Stimulated activated CD4-positive, alpha-beta T cell treated with anti-CD3 and anti-CD28 coated beads, Interleukin-2, amount 100 ng/mL, for 4 hours (primary cell): ENCODE results near the gene HAUS5.
"Not testable (repeated sequence)": the region's sequence is repeated elsewhere in the genome, so short reads cannot be mapped to it uniquely, and the experiment has no call there.

ENCODE experiments used
- DNase-seq: peaks from one replicate; pipeline ENCODE4 v3.0.0-alpha.2; 2020; ENCODE audit warnings: low read depth

The HAUS5 gene

DNA sequence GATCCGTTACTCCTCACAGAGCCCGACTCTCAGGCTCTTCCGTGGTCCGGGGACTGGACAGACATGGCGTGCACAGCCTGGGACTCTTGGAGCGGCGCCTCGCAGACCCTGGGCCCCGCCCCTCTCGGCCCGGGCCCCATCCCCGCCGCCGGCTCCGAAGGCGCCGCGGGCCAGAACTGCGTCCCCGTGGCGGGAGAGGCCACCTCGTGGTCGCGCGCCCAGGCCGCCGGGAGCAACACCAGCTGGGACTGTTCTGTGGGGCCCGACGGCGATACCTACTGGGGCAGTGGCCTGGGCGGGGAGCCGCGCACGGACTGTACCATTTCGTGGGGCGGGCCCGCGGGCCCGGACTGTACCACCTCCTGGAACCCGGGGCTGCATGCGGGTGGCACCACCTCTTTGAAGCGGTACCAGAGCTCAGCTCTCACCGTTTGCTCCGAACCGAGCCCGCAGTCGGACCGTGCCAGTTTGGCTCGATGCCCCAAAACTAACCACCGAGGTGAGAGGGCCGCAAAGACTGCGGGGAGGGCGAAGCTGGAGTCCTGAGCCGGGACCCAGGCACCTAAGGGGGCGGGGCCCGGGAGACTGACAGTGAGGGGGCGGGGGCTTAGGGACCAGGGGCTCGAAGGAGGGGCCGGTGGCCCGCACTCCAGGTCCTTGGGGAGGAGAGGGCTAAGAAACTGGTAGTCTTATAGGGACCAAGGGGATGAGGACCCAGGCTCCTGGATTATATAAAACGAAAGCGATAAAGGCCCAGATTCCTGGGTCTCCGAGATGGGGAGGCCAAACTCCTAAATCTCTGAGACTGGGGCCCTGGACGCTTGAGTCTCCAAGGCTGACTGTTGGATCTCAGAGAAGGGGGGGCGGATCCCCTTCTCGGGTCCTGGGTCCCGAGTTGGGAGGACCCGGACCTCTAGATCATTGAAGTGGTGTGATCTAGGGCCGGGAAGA is 31.0 kb downstream of the HAUS5 start:
- peak; percentile 64 for DNase-seq

DNA sequence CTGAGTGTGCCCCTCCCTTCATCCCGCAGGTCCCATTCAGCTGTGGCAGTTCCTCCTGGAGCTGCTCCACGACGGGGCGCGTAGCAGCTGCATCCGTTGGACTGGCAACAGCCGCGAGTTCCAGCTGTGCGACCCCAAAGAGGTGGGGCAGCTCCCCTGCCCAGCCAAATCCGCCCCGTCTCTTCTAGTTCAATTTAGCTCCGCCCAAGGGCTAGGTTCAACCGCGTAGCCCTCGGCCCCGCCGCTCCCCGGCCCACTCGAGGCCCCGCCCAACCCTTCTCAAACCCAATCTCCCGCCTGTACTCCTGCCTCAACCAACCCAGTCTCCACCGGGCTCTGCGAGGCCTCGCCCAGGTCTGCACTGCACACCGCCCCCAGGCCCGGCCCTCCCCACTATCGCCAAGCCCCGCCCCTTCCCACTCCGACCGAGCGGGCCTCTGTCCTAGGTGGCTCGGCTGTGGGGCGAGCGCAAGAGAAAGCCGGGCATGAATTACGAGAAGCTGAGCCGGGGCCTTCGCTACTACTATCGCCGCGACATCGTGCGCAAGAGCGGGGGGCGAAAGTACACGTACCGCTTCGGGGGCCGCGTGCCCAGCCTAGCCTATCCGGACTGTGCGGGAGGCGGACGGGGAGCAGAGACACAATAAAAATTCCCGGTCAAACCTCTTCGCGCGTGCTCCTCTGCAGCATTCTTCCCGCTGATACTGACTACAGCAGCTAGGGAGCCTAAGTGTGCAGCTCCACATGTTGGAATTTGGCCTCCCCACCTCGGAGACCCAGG is 31.9 kb downstream of the HAUS5 start:
- peak; percentile 89 for DNase-seq

DNA sequence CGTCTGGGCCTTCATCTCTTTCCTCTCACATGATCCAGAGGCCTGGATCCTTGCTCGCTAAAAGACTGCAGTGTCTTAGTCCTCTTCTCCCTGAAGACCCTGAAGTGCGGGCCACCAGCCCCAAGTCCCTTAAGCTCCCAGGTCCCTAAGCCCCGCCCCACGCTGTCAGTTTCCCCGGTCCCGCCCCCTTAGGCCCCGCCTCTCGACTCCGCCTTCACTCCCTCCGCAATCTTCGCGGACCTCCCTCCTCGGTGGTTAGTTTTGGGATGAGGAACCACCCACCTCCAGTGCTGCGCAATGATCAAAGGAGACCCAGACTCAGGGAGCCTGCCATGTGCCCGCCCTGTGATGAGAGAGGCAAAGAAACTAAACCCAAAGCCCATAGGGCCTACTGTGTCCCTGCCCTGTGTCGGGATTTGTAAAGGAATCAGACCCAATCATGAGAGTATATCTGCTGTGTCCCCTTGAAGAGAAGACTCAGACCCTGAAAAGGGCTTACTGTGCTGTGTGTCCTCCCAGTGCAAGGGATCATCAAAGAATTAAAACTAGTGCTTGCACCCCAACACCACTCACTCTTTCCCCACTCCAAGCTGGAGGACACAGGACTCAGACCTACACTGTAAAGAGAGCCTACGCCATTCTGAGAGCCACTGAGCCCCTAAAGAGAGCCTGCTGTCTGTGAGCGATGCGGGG is 32.6 kb downstream of the HAUS5 start:
- DNase-seq = peak; percentile 78

DNA sequence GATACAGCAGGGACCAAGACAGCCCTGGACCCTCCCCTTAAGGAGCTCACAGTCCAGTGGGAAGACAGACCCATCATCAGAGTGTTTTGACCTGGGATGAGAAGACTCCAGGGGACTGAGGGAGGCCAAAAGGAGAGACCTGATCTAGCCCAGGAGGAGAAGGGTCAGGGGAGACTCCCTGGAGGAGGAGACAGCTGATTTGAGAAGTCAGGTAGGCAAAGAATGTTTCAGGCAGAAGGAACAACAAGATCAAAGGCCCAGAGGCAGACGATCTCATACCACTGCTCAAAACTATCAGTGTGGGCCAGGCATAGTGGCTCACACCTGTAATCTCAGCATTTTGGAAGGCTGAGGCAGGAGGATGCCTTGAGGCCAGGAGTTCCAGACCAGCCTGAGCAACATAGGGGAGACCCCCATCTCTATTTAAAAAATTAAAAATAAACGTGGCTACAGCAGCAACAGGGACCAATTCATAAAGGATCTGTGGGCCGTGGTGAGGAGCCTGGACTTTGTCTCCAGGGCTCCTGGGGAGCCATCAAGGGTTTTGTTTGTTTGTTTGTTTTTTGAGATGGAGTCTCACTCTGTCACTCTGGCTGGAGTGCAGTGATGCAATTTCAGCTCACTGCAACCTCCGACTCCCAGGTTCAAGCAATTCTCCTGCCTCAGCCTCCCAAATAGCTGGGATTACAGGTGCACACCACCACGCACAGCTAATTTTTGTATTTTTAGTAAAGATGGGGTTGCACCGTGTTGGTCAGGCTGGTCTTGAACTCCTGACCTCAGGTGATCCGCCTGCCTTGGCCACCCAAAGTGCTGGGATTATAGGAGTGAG is 33.4 kb downstream of the HAUS5 start:
- DNase-seq = no peak

DNA sequence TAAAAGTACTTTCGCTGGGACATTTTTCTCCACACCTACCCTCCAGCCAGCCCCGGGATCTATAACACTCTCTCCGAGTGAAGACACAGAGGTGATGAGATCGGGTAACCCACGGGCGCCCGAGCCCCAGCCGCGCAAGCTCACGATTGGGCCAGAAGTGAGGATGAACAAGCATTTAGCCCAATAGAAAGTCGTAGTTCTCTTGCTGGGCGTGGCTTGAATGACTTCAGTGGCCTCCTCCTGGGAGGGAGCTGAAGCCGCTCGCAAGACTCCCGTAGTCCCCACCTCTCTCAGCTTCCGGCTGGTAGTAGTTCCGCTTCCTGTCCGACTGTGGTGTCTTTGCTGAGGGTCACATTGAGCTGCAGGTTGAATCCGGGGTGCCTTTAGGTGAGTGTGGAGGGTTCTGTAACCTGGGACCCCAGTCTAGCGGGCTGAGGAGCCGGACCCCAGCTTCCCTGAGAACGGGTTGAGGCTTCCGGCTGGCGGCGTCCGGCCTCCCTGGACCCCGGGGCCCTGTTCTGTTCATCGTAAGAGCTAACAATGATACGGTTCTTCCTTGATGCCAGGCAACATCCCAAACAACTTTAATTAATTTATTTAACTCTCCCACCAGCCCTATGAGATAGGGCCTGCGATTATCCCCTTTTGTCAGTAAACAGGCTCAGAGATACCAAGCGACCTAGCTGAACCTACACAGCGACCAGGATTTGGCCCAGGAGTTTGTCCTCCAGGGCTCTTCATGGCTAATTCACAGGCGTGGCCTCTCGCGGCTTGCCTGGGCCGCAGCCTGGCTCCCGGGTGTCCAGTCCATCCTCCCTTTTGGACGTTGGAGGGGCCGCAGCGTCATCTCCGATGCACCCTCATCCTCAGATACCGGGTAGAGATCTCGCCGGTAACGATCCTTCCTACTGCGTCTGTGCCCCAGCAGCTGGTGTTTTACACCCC is 35.8 kb downstream of the HAUS5 start, which contains the start of gene COX6B1:
COX6B1 (plus strand) TSS at position 307 of the 945 bp plus-strand sequence. CDS start 2,921 bp downstream, outside the sequence.
- peak; percentile 90 for DNase-seq

DNA sequence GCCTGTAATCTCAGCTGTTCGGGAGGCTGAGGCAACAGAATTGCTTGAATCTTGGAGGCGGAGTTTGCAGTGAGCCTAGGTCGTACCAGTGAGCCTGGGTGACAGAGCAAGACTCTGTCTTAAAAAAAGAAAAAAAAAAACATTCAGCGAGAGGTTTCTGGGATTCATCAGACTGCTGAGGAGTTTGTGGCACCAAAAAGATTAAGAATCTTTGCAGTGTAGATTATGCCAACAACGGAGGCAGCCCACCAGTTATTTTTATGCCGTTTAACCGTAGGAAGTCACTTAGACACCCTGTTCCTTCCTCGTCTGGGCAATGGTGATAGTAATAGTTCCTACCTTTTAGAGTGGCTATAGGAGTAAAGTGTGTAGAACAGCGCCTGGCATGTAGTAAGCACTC is 38.0 kb downstream of the HAUS5 start:
- DNase-seq = no peak

DNA sequence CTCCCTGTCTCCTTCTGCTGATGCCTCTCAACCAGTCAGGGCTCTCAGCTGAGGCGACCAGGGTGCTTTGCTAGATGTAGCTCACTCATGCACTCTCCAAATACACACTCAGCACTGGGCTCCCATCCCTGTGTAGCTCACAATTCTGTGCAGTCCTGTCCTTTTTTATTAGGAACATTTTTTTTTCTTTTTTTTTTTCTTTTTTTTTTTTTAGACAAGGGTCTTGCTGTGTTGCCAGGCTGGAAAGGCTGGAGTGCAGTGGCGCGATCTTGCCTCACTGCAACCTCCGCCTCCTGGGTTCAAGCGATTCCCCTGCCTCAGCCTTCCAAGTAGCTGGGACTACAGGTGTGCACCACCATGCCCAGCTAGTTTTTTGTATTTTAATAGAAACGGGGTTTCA is 42.3 kb downstream of the HAUS5 start:
- not testable (repeated sequence) for DNase-seq

DNA sequence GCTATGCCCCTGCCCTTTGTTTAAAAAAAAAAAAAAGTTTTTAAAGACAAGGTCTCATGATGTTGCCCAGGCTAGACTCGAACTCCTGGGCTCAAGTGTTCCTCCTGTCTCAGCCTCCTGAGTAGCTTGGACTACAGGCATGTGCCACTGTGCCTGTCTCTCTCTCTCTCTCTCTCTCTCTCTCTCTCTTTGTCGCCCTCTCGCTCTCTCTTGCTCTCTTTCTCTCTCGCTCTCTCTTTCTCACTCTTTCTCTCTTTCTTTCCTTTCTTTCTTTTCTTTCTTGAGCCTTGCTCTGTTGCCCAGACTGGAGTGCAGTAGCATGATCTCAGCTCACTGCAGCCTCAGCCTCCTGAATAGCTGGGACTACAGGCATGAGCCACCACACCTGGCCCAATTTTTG is 43.1 kb downstream of the HAUS5 start:
- DNase-seq = no peak

DNA sequence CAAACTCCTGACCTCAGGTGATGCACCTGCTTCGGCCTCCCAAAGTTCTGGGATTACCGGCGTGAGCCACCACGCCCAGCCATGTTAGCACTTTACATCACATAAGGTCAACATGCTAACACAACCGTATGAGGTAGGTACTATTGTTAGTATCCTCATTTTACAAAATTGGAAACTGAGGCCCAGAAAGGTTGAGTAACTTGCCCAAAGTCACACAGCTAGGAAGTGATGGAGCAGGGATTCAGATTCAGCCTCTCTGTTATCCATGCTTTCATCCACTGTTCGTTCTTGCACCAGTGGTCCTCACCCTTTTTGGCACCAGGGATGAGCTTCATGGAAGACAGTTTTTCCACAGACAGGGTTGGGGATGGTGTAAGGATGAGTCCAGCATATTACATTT is 44.2 kb downstream of the HAUS5 start:
- no peak for DNase-seq

DNA sequence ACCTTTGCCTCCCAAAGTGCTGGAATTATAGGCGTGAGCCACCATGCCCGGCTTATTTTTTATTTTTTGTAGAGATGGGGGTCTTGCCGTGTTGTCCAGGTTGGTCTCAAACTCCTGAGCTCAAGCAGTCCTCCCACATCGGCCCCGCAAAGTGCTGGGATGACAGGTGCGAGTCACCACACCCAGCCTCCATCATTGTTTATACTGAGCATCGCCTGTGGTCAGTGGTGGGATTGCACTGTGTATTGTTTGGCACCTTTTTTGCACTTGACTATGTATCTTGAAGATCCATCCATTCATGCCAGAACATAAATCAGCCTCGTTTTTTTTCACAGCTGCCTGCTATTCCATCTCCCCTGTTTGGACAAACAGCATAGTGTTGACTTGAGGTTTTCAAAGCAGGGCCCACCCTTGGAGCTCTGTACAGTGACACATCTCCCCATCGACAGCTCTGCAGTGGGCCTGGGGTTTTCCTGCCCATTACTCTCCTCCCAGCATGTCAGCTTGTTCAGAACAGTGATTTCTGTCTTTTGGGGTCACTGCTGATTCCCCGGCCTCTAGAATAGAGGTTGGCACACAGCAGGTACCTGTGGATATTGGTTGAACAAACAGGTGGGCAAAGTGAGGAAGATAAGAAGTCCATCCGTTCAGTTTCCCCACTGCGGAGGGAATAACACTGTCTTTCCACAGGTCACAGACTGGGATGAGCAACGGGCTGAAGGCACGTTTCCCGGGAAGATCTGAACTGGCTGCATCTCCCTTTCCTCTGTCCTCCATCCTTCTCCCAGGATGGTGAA is 45.6 kb downstream of the HAUS5 start:
- DNase-seq = no peak

DNA sequence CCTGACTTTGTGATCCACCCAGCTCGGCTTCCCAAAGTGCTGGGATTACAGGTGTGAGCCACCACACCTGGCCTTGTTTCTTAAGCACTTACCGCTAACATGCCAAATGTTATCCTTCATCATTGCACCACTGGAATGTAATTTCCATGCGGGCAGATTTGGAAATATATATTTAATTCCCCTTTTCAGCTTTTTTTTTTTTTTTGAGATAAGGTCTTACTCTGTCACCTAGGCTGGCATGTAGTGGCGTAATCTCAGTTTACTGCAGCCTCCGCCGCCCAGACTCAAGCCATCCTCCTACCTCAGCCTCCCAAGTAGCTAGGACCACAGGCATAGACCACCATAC is 49.4 kb downstream of the HAUS5 start:
- DNase-seq = no peak

DNA sequence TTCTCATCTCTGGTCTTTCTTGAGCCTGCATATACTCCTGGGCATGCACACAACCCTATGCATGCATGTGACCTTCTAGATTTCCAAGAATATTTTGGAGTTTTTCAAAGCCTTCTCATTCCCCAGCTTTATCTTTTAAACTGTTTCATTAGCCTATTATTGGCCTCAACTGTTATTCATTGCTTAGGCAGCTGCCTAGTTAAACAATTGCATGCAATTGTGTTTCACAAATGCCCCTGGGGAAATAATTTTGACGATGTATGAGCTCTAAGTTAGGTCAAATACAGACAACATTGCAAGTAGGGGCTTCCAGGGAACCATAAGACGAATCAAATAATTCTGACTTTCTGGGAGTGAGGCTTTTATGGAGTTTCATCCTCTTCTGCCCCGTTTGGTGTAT is 51.4 kb downstream of the HAUS5 start:
- DNase-seq = no peak

DNA sequence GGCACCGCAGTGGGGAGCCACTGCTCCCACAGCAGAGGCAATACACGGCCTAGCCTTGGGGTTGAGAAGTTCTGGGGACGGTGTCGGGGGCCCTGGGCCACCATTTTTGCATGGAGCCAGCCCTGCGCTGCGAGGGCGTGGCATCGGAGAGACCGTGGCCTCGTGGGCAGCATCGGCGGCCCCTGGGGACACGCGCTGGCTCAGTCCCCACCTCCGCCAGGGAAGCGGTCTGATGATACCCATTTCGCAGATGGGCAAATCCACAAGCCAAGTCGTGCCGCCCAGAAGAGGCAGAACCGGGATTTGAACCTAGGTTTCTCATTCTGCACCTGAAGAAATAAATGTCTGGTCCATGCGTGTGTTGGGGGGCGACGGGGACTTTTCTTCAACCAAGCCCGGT is 52.6 kb downstream of the HAUS5 start:
- no peak for DNase-seq

DNA sequence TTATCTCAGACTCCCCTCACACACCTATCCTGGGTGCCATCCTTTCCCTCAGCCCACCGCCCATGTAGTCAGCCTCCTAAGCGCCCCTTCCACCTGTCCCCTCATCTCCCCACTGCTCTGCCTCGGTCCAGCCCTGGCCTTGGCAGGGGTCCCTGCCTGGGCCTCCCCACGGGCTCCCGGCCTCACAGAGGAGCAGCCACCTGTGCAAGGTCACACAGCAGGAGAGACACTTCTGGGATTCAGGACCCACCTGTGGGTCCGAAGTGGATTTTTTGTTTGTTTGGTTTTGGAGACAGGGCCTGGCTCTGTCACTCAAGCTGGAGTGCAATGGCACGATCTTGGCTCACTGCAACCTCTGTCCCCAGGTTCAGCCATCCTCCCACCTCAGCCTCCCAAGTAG is 53.1 kb downstream of the HAUS5 start:
- DNase-seq = no peak

DNA sequence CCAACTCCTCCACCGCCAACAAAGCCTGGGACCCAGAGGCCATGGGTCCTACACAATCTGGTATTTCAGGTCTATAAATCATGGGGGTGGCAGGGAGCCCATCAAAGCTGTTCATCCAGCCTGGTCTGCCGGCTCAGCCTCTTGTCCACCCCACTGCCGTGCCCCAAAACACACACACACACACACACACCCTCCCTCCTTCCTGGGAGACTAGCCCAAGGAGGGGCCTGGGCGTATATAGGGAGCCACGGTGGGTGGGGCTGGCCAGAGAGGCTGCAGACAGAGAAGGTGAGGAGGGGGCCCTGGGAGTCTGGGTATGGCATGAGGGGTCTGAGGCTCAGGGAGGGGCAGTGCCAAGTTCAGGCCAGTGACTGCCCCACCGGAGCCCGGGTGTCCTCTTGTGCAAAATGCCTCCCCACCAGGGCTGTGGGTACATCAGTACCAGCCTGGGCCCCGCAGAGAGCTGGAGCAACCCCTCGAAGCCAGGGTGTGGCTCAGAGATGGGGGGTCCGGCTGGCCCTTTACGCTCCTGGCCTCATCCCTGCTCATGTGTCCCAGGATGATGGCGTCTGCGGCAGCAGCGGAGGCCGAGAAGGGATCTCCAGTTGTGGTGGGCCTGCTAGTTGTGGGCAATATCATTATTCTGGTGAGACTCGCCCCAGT is 53.8 kb downstream of the HAUS5 start, which contains the start of gene UPK1A:
UPK1A (plus strand) TSS at position 267 of the 663 bp plus-strand sequence; CDS start at position 563, 296 bp downstream.
- no peak for DNase-seq

DNA sequence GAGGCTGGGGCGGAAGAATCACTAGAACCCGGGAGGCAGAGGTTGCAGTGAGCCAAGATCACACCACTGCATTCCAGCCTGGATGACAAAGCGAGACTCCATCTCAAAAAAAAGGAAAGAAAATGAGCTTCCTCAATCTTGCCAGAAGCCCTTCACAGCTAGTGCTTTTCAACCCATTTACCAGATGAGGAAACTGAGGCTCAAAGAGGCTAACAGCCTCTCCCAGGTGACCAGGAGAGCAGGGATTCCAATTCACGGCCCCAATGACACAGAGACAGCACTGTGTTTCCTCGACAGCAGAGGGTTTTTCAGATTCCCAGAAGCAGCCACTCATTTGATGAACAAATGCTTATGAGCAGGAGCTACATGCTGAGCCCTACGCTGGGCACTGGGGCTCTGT is 57.0 kb downstream of the HAUS5 start:
- no peak for DNase-seq

DNA sequence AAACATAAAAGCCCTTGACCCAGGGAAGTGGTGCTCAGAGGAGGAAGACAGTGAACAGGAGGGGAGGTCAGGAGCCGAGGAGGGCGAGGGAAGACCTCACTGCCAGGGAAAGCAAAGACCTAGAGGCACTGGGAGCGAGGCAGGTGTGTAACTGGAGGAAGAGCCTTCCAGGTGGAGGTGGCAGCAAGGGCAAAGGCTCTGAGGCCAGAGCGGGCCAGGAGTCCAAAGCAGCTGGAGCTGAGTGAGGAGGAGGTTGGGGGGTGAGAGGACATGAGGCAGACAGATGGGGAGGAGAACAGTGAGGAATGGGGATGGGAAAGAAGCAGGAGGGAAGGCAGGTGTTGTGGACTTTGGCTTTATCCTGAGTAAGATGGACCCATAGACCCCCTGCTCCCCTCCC is 57.4 kb downstream of the HAUS5 start:
- no peak for DNase-seq

DNA sequence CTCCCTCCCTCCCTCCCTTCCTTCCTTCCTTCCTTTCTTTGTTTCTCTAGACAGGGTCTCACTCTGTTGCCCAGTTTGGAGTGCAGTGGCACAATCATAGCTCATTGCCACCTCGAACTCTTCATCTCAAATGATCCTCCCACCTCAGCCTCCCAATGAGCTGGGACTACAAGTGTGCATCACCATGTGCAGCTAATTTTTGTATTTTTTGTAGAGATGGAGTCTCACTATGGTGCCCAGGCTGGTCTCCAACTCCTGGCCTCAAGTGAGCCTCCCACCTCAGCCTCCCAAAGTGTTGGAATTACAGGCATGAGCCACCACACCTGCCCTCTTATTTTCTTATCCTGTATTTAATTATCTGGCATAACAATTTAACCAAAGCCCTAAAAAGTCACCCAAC is 58.2 kb downstream of the HAUS5 start:
- no peak for DNase-seq

DNA sequence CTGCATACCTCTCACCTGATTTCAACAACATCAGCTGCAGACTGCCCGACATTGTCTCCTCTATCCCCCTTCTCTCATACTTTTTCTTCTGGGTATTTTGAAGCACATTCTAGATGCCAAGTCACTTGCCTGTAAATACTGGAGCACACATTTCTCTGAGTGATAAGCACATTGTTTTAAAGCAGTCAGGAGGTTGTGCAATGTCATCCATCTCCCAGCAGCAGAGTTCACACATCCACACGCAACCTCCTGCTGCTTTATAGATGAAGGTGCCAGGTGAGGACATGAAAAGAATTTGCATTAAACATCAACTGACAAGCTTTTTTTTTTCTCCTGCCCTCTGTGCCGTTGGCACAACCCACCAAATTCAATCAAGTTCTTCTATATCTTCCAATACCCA is 59.3 kb downstream of the HAUS5 start:
- DNase-seq = no peak
